Astrocyte of the spinal cord (primary cell): ENCODE data around the gene TOX2.

ENCODE experiments used
- DNase-seq: peaks from one replicate; pipeline ENCODE4 v3.0.0; 2011; ENCODE audit warnings: low read depth, low spot score
- H3K4me3 ChIP-seq: 2 replicates; pipeline ENCODE4 v1.5.1; 2011; ENCODE audit warnings: low read depth, mild to moderate bottlenecking, low read length, moderate library complexity
- CTCF ChIP-seq: IDR thresholded peaks from 2 replicates; pipeline ENCODE4 v1.5.1; 2012; ENCODE audit warnings: low read depth, mild to moderate bottlenecking, low read length, inconsistent platforms
- in situ Hi-C: cut with HindIII; loops from 2 replicates; pipeline ENCODE4 v1.10.0; 2017; ENCODE audit warnings: low sequenced_read_pairs

Gene TOX2

GRCh38 chr20:43919686-43920403 is 5.2 kb downstream of the TOX2 start:
- in situ Hi-C loops = no loop called here
- no peak for TF ChIP-seq CTCF
- no peak for DNase-seq
- no peak overlapping the region for H3K4me3 ChIP-seq

GRCh38 chr20:43920797-43921196 is 6.1 kb downstream of the TOX2 start:
- no peak for TF ChIP-seq CTCF
- no peak for DNase-seq
- no peak overlapping the region for H3K4me3 ChIP-seq
- in situ Hi-C loops = no loop called here

- TF ChIP-seq CTCF = no peak
- in situ Hi-C loops = no loop called here
- no peak overlapping the region for H3K4me3 ChIP-seq
- no peak for DNase-seq
Measured at GRCh38 chr20:43921227-43921780, 6.7 kb downstream of the TOX2 start.

GRCh38 chr20:43922614-43923013 is 8.0 kb downstream of the TOX2 start:
- DNase-seq = no peak
- no peak overlapping the region for H3K4me3 ChIP-seq
- no peak for TF ChIP-seq CTCF
- in situ Hi-C loops = no loop called here

DNA sequence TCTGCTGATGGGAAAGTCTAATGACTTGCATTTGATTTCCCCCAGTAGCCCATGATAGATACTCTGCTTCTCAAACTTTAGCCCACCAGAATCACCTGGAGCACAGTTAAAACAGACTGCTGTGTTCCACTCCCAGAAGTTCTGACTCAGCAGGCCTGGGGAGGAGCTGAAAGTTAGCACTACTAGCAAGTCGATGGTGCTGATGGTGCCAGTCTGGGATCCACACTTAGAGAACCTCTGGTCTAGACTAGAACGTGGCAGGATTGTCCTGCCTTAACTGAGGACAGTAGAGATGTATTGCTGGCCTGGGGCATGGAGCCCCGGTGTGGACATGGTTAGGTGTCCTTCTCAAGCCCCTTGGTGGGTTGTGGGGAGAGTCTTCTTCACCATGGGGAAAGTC is 8.7 kb downstream of the TOX2 start:
- no peak for DNase-seq
- in situ Hi-C loops = no loop called here
- H3K4me3 ChIP-seq = no peak overlapping the region
- no peak for TF ChIP-seq CTCF

GRCh38 chr20:43923917-43924316 is 9.3 kb downstream of the TOX2 start:
- no peak for DNase-seq
- in situ Hi-C loops = no loop called here
- no peak overlapping the region for H3K4me3 ChIP-seq
- TF ChIP-seq CTCF = no peak

DNA sequence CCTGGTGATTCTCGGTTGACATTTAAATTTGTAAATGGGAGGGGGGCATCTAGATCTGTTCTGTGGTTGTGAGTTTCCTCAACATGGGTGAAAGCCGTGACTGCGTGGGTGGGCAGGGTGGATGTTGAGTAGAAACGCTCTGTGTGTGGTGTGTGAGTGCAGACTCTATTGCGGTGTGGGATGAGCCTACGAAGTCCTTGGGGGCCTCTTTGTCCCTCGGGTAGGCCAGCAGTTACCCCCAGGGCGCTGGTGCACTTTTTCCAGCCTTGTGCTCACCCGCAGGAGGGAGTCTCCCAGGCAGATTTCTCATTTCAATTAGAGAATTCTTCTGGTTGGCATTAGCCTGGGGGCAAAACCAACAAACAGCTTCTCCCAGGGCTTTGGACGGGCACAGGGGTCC is 10.6 kb downstream of the TOX2 start:
- in situ Hi-C loops = no loop called here
- no peak for TF ChIP-seq CTCF
- DNase-seq = no peak
- no peak overlapping the region for H3K4me3 ChIP-seq
